ENCODE data around the gene ELFN2.

GRCh38 chr22:37342065-37342464, 85.2 kb downstream of the ELFN2 start:
- TF ChIP-seq CTCF (IDR thresholded peaks at IDR 0.05) (no peak), POLR2A (IDR thresholded peaks at IDR 0.05) (no peak)

Data from right lobe of liver (tissue), 4 donors.